Stimulated activated CD8-positive, alpha-beta memory T cell treated with anti-CD3 and anti-CD28 coated beads, Interleukin-7, amount 100 ng/mL, for 24 hours (primary cell): Measurements from ENCODE around the gene CNTN6.

Experiments
- DNase-seq: peaks from one replicate; pipeline ENCODE4 v3.0.0-alpha.2; 2020; ENCODE audit warnings: low read depth

Gene CNTN6

GRCh38 chr3:1092771-1093170 lies at the start of gene CNTN6:
CNTN6 (plus strand) TSS chr3:1093024; CDS start chr3:1148009, 54,985 bp downstream.
- DNase-seq: no peak

GRCh38 chr3:1048558-1048957 lies 44.3 kb upstream of the CNTN6 start:
- DNase-seq: no peak

GRCh38 chr3:1055870-1056269 lies 37.0 kb upstream of the CNTN6 start:
- no peak for DNase-seq

GRCh38 chr3:1056744-1057143 lies 36.1 kb upstream of the CNTN6 start:
- no peak for DNase-seq

- no peak for DNase-seq
These were observed 35.4 kb upstream of the CNTN6 start for GRCh38 chr3:1057436-1057835.

- no peak for DNase-seq
These were observed 23.8 kb upstream of the CNTN6 start for GRCh38 chr3:1068985-1069384.

GRCh38 chr3:1072041-1072440 lies 20.8 kb upstream of the CNTN6 start:
- DNase-seq: no peak

- DNase-seq: no peak
These were observed 13.2 kb upstream of the CNTN6 start for GRCh38 chr3:1079662-1080061.

GRCh38 chr3:1082108-1082507 lies 10.7 kb upstream of the CNTN6 start:
- no peak for DNase-seq

GRCh38 chr3:1087066-1087560 lies 5.7 kb upstream of the CNTN6 start:
- DNase-seq: no peak

GRCh38 chr3:1088503-1088902 lies 4.3 kb upstream of the CNTN6 start:
- no peak for DNase-seq

GRCh38 chr3:1091286-1091685 lies 1.5 kb upstream of the CNTN6 start:
- DNase-seq: no peak

- no peak for DNase-seq
These were observed 763 bp upstream of the CNTN6 start for GRCh38 chr3:1092061-1092460.

GRCh38 chr3:1093217-1093616 lies 393 bp downstream of the CNTN6 start:
- no peak for DNase-seq

GRCh38 chr3:1103525-1103924 lies 10.7 kb downstream of the CNTN6 start:
- DNase-seq: no peak

- DNase-seq: no peak
These were observed 25.1 kb downstream of the CNTN6 start for GRCh38 chr3:1117843-1118473.

- DNase-seq: no peak
These were observed 38.3 kb downstream of the CNTN6 start for GRCh38 chr3:1131166-1131565.

- DNase-seq: no peak
These were observed 42.4 kb downstream of the CNTN6 start for GRCh38 chr3:1135194-1135593.

GRCh38 chr3:1138036-1138435 lies 45.2 kb downstream of the CNTN6 start:
- DNase-seq: no peak

- no peak for DNase-seq
These were observed 46.2 kb downstream of the CNTN6 start for GRCh38 chr3:1139071-1139470.

GRCh38 chr3:1147326-1147725 lies 54.5 kb downstream of the CNTN6 start:
- no peak for DNase-seq

GRCh38 chr3:1147819-1148218 lies 55.0 kb downstream of the CNTN6 start:
- DNase-seq: no peak

GRCh38 chr3:1164101-1164500 lies 71.3 kb downstream of the CNTN6 start:
- DNase-seq: no peak

- DNase-seq: no peak
These were observed 78.5 kb downstream of the CNTN6 start for GRCh38 chr3:1171320-1171719.
